NCI-H1105 (cell line): Measurements from ENCODE around the gene IFITM5.
"Not testable (repeated sequence)": the region's sequence is repeated elsewhere in the genome, so short reads cannot be mapped to it uniquely, and the experiment has no call there.

Experiments
- DNase-seq: peaks from one replicate; lab custom pipeline; 2025; lab: John Stamatoyannopoulos, UW

IFITM5 gene

GRCh38 chr11:328012-328411 is 28.7 kb upstream of the IFITM5 start:
- DNase-seq = no peak

GRCh38 chr11:327581-327923 is 28.2 kb upstream of the IFITM5 start:
- DNase-seq = no peak

- DNase-seq = no peak
Observed at GRCh38 chr11:326842-327580, 27.7 kb upstream of the IFITM5 start.

GRCh38 chr11:326592-326841 is 27.2 kb upstream of the IFITM5 start:
- no peak for DNase-seq

GRCh38 chr11:325796-326591 is 26.7 kb upstream of the IFITM5 start:
- DNase-seq = no peak

- DNase-seq = not testable (repeated sequence)
Observed at GRCh38 chr11:324593-325517, 25.5 kb upstream of the IFITM5 start.

- no peak for DNase-seq
Observed at GRCh38 chr11:324156-324555, 24.8 kb upstream of the IFITM5 start.

- DNase-seq = not testable (repeated sequence)
Observed at GRCh38 chr11:319888-320273, 20.6 kb upstream of the IFITM5 start.

- not testable (repeated sequence) for DNase-seq
Observed at GRCh38 chr11:319121-319887, 20.0 kb upstream of the IFITM5 start.

- DNase-seq = not testable (repeated sequence)
Observed at GRCh38 chr11:318405-319120, 19.2 kb upstream of the IFITM5 start.

GRCh38 chr11:317668-318404 is 18.5 kb upstream of the IFITM5 start:
- not testable (repeated sequence) for DNase-seq

- no peak for DNase-seq
Observed at GRCh38 chr11:316891-317301, 17.6 kb upstream of the IFITM5 start.

GRCh38 chr11:316031-316701 is 16.8 kb upstream of the IFITM5 start:
- no peak for DNase-seq

GRCh38 chr11:315516-315994 is 16.2 kb upstream of the IFITM5 start:
- DNase-seq = no peak

- no peak for DNase-seq
Observed at GRCh38 chr11:315051-315481, 15.7 kb upstream of the IFITM5 start.

- DNase-seq = not testable (repeated sequence)
Observed at GRCh38 chr11:314554-314875, 15.2 kb upstream of the IFITM5 start.

- DNase-seq = no peak
Observed at GRCh38 chr11:313787-314553, 14.6 kb upstream of the IFITM5 start, which contains the start of gene IFITM1. Gene IFITM1 (plus strand): TSS chr11:314040. CDS start chr11:314171, 131 bp downstream.

GRCh38 chr11:313304-313786 is 14.0 kb upstream of the IFITM5 start:
- DNase-seq = no peak
